Activated CD4-positive, alpha-beta T cell treated with anti-CD3 and anti-CD28 coated beads, Interleukin-2, Interleukin-6, amounts not matched to agents 100 ng/mL and 50 ng/mL, durations not matched to agents 16 hours and 8 hours (primary cell): ENCODE results near the gene TBATA.
A peak's percentile ranks its signal among the peaks of the same experiment; 100 is the strongest.

ENCODE experiments used
- DNase-seq: peaks from one replicate; pipeline ENCODE4 v3.0.0-alpha.2; 2020

TBATA gene

DNA sequence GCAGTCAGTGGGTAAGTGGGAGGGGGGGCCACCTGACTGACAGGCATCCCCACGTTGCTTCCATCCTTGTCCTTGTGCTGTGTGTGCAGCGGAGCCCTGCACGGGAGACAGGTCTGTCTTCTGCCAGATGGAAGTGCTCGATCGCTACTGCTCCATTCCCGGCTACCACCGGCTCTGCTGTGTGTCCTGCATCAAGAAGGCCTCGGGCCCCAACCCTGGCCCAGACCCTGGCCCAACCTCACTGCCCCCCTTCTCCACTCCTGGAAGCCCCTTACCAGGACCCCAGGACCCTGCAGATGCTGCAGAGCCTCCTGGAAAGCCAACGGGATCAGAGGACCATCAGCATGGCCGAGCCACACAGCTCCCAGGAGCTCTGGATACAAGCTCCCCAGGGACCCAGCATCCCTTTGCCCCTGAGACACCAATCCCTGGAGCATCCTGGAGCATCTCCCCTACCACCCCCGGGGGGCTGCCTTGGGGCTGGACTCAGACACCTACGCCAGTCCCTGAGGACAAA, 24.8 kb downstream of the TBATA start:
- no peak for DNase-seq

- DNase-seq = no peak
Observed at GRCh38 chr10:70759781-70760180, 25.4 kb downstream of the TBATA start.

- DNase-seq = peak; percentile 75
Observed at GRCh38 chr10:70758757-70759514, 26.2 kb downstream of the TBATA start.

DNA sequence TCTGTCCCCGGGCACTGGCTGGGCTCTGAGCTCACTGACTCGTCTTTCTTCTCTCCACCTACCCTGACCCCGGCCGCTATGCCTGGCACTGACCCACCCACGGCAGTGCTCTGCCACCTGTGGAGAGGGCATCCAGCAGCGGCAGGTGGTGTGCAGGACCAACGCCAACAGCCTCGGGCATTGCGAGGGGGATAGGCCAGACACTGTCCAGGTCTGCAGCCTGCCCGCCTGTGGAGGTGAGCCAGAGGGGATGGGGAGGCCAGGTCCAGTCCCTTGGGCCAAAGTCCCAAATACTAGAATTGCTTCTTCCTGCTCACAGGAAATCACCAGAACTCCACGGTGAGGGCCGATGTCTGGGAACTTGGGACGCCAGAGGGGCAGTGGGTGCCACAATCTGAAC, 27.3 kb downstream of the TBATA start:
- DNase-seq = no peak

- no peak for DNase-seq
Observed at GRCh38 chr10:70756700-70757360, 28.3 kb downstream of the TBATA start.

- no peak for DNase-seq
Observed at GRCh38 chr10:70753841-70754621, 31.1 kb downstream of the TBATA start.

DNA sequence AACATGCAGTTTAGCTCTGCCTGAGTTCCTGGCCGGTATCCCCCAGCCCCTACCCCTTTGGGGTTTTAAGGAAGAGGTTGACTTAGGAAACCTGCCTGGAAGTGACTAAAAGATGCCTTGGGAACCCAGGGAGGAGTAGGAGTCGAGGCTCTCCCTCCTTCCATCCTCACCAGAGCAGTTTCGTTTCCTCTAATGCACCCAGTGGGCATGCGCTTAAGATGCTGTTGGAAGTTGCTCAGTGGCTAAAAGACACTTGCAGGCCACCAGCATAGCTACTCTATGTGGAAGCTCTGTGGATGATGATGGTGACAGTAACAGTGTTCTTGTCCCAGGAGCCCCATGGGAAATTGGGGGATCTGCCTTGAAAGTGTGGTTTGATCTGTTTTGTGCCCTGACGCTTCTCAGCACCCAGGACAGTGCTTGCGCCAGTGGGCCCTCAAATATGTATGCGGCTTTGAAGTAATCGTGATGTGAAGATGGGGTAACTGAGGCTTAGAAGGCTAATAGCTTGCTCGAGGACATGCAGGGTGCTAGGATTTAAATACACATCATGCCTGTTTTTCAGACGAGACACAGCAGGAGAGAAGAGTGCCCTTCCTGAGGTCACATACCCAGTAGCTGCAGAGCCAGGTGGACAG, 32.0 kb downstream of the TBATA start:
- DNase-seq = no peak

DNA sequence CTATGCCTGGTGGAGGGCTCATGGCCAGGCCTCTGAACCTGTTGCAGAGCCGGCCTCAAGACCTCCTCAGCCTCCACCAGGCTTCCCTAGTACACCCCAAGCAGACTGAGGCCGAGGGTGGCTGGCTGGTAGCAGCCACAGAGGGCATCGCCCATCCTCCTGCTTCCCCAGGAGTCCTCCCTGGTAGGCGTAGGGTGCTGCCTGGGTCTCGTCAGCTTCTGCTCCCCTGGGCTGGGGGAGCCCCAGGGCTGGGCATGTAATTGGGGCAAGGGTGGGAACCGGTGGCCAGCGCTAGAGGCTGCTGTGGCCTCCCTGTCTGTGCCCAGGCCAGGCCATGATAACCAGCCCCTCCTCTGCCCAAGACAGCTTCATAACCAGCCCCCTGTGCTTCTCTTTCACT, 32.6 kb downstream of the TBATA start:
- DNase-seq = no peak

GRCh38 chr10:70751991-70752390, 33.2 kb downstream of the TBATA start:
- no peak for DNase-seq

DNA sequence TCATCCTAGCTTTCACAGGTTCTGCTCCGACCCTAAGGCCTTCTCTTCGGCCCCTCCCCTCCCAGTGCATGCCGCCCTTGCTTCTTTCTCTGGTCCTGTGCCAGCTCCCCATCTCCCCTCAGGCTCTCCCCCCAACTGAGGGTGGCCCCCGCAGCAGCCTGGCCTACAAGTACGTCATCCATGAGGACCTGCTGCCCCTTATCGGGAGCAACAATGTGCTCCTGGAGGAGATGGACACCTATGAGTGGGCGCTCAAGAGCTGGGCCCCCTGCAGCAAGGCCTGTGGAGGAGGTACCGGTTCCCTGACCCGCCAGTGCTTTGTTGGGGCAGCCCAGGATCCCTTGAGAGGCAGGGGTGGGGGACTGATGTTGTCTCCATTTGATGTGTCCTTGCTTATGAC, 33.8 kb downstream of the TBATA start:
- no peak for DNase-seq

DNA sequence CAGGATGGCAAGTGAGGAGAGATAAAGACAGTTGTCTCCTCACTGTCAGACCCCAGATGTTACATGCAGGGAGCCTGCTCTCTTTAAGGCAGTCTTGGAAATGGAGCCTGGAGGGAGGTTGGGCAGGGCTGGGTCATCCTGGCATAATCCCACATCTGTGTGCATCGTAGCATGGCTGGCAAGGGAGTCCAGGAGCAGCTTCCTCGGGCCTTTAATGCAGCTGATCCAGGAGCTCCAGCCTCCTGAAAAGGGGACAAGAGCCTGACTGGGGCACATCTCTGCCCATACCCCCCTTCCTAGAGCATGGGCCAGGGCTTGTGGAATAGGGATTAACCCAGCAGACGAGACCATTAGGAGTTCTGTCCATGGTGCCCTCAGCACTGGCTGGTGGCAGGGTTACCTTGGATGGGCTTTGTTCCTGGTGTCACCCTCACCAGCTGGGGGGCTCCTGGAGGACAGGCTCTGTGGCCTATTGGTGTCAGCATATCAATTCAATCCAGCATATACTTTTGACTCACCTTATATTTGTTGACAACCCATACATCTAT, 34.9 kb downstream of the TBATA start:
- no peak for DNase-seq

DNA sequence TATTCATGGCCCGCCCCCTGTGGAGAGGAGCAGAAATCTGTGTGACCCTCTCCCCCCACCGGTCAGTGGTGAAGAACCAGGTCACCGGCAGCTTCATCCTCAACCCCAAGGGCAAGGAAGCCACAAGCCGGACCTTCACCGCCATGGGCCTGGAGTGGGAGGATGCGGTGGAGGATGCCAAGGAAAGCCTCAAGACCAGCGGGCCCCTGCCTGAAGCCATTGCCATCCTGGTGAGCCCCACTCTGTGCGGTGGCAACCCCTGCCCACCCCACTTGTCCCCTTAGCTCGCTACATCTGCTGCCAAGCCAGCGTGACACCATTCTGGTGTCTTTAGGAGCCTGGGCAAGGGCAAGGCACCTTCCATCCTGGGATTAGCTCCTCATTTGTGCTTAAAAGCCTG, 35.4 kb downstream of the TBATA start:
- DNase-seq = no peak

- no peak for DNase-seq
Observed at GRCh38 chr10:70748801-70749573, 36.2 kb downstream of the TBATA start.

DNA sequence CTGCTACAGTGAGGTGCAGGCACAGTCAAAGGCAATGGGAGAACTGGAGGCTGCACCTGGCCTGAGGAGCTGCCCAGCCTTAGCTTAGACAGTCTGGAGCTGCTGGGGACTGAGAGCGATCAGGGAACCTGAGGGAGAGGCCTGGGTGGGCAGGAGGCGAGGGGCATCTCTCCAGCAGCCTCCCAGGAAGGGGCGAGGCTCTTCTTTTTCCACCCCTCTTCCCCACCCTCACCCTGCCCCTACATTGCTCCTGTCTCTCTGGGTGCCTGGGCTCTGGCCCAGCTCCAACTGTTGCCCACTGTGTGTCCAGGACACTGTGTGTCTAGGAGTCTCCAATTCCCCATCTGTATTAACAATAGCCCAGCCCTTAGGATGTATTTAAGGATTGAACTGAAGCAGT, 36.9 kb downstream of the TBATA start:
- DNase-seq = no peak

DNA sequence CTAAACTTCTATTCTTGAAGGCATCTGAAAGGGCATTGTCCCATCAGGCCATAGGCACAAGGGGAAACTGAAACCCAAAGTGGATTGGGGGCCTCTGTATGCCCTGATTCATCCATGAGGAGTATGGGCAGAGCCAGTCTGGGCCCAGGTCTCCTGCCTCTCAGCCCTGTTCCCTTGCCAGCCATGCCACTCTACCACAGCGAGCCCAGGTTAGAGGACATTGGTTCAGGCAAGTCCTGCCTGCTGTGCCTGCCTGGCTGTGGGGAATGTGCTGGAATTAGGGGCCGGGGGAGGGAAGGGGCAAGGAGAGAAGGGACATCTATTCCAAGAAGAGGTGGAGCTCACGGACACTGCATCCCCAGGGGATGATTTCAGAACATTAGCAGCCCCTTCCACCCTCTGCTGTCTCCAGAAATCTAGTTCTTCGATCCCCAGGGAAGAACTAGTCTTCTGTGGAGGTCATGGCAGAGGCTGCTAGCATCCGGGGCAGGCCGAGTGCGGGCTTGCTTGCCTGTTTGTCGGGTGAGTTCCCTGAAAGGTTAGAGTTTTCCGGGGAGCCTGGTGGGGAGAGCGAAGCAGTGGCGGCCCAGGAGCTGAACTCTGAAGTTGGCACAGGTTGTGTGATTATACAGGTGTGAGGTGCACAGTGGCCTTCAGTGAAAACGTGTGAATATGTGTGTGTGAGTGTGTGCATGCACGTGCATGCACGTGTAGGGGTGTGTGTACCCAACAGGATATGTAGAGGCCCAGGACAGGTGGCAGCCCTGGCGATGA, 37.8 kb downstream of the TBATA start:
- no peak for DNase-seq

GRCh38 chr10:70745555-70745954, 39.6 kb downstream of the TBATA start:
- DNase-seq = no peak

- no peak for DNase-seq
Observed at GRCh38 chr10:70744617-70745143, 40.5 kb downstream of the TBATA start.

- no peak for DNase-seq
Observed at GRCh38 chr10:70743879-70744278, 41.3 kb downstream of the TBATA start.

DNA sequence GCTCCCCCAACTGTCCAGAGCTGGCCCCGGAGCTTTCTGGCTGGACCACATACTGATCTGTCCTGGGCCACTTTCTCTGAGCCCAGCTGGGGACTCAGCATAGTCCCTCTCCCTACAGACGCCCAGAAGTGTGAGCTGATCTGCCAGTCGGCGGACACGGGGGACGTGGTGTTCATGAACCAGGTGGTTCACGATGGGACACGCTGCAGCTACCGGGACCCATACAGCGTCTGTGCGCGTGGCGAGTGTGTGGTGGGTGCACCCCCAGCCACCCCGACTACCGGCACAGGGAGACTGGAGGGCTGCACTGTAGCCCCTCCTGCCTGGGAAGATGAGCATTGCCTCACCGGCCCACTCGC, 41.8 kb downstream of the TBATA start:
- no peak for DNase-seq

- DNase-seq = peak; percentile 21
Observed at GRCh38 chr10:70742537-70743429, 42.4 kb downstream of the TBATA start.
